ENCODE data around the gene LRFN2.

DNA sequence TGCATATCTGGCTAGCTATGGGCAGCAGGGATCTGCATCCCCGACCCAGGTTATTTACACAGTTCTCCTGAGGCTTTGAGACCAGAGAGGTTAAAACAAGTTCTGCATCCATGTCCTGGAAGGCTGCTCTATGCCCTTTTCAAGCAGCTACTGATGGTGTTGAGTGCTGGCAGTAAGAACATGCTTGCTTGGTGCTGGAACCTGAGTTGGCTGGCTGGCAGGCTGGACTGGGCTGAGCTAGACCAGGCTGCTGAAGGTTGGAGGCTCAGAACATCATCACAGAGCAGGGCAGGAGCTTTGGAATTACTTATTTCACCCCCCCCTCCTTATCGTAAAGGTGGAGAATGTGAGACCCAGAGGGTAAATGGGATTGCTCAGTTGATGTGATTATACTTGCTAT lies 16.9 kb upstream of the LRFN2 start:
- TF ChIP-seq CTCF (IDR thresholded peaks at IDR 0.05; ENCODE audit: low read depth, low read length, poor library complexity, severe bottlenecking) (no peak), EZH2phosphoT487 (IDR thresholded peaks at IDR 0.05; ENCODE audit: borderline replicate concordance, low read length) (no peak)
